GM10248 (cell line): ENCODE results near the gene CD34.
A peak's percentile ranks its signal among the peaks of the same experiment; 100 is the strongest.

ENCODE experiments used
- CTCF ChIA-PET: fragments of 300-600 bp; sonication (Branson Sonifier 250); formaldehyde crosslinking; extraction: SDS; loops from one replicate; lab custom pipeline; 2021; ENCODE audit warnings: antibody characterized with exemption; lab: Yijun Ruan, JAX
- POLR2A ChIA-PET: fragments of 350-650 bp; sonication (Branson Sonifier 250); formaldehyde crosslinking; extraction: SDS; loops from one replicate; lab custom pipeline; 2020; ENCODE audit warnings: antibody characterized with exemption; lab: Yijun Ruan, JAX
- DNase-seq: peaks from one replicate; pipeline ENCODE4 v3.0.0; 2012; ENCODE audit errors: extremely low spot score
- CTCF ChIP-seq: IDR thresholded peaks from 2 replicates; pipeline ENCODE4 v1.5.1; 2012; ENCODE audit warnings: mild to moderate bottlenecking, low read depth; ENCODE audit errors: extremely low read depth, missing control alignments, control extremely low read depth

The CD34 gene

GRCh38 chr1:207910591-207911354, at the start of gene CD34:
CD34 (minus strand) TSS chr1:207911125; CDS start chr1:207911080, 45 bp downstream.
- no peak for DNase-seq
- no peak for TF ChIP-seq CTCF
- ChIA-PET POLR2A (no interaction called here), CTCF (interaction anchor here (0.7 to 5.1 kb wide), 7 partner anchors 8 to 53 kb away, joined by 3 to 32 read pairs (median 8); no protein-coding TSS in a partner anchor)

GRCh38 chr1:207960346-207960745, 49.4 kb upstream of the CD34 start:
- CTCF ChIA-PET, result interaction anchor here (0.9 to 9.9 kb wide), 4 partner anchors 15 to 84 kb away, joined by 3 to 243 read pairs (median 112); no protein-coding TSS in a partner anchor
- TF ChIP-seq CTCF, result no peak
- POLR2A ChIA-PET, result no interaction called here
- DNase-seq, result no peak

GRCh38 chr1:207959910-207960309, 49.0 kb upstream of the CD34 start:
- ChIA-PET CTCF (interaction anchor here (0.9 to 9.9 kb wide), 4 partner anchors 15 to 75 kb away, joined by 3 to 243 read pairs (median 112); no protein-coding TSS in a partner anchor), POLR2A (no interaction called here)
- TF ChIP-seq CTCF, result no peak
- DNase-seq, result no peak

GRCh38 chr1:207959141-207959825, 48.4 kb upstream of the CD34 start:
- POLR2A ChIA-PET, result no interaction called here
- CTCF ChIA-PET, result interaction anchor here (0.9 to 9.9 kb wide), 4 partner anchors 14 to 75 kb away, joined by 3 to 243 read pairs (median 112); no protein-coding TSS in a partner anchor

GRCh38 chr1:207958376-207959139, 47.6 kb upstream of the CD34 start:
- TF ChIP-seq CTCF, result no peak
- ChIA-PET POLR2A (no interaction called here), CTCF (interaction anchor here (0.9 to 9.9 kb wide), 7 partner anchors 11 to 147 kb away, joined by 3 to 243 read pairs (median 4); no protein-coding TSS in a partner anchor)
- DNase-seq, result no peak

More at GRCh38 chr1:207959141-207959825, 48.4 kb upstream of the CD34 start:
- peak; percentile 3 for TF ChIP-seq CTCF
- peak; percentile 27 for DNase-seq
